ENCODE results near the gene KCNAB2.

KCNAB2 gene

DNA sequence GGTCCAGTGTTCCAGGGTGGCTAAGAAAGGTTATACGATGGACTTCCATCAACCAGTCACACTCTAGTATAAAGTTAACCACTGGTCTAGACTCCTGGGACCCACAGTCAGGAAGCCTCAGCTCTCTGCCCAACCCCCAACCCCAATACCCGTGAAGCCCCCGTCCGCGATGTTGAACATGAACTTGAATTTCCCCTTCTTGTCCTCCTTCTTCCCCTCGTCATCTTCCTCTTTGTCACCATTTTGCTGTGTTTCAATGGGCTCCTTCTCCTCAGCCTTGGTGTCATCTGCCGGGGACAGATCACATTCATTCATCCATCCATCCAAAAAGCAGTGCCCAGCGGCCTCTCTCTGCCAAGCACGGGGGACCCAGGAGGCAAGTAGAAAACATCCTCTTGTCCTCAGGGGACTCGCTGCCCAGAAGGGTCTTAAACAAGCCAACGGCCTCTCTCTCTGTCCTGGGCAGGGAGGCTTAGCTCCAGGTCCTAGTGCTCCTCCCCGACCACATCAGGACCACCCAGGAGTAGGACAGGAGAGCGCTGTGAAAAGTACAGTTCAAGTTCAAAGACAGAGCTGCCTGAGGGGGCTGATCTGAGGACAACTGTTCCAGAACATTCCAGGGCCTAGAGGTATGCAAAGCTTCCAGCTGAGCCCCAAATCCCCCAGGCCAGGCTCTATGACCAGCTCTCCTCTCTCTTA is 66.5 kb downstream of the KCNAB2 start:
- no peak overlapping the region for H3K4me3 ChIP-seq (ENCODE audit: low read depth, low read length)
- TF ChIP-seq, protein P1, sequence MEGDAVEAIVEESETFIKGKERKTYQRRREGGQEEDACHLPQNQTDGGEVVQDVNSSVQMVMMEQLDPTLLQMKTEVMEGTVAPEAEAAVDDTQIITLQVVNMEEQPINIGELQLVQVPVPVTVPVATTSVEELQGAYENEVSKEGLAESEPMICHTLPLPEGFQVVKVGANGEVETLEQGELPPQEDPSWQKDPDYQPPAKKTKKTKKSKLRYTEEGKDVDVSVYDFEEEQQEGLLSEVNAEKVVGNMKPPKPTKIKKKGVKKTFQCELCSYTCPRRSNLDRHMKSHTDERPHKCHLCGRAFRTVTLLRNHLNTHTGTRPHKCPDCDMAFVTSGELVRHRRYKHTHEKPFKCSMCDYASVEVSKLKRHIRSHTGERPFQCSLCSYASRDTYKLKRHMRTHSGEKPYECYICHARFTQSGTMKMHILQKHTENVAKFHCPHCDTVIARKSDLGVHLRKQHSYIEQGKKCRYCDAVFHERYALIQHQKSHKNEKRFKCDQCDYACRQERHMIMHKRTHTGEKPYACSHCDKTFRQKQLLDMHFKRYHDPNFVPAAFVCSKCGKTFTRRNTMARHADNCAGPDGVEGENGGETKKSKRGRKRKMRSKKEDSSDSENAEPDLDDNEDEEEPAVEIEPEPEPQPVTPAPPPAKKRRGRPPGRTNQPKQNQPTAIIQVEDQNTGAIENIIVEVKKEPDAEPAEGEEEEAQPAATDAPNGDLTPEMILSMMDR (IDR thresholded peaks at IDR 0.05; ENCODE audit: control insufficient read depth, extremely low read depth, insufficient read depth): no peak
- no peak for DNase-seq (ENCODE audit: low read depth)

DNA sequence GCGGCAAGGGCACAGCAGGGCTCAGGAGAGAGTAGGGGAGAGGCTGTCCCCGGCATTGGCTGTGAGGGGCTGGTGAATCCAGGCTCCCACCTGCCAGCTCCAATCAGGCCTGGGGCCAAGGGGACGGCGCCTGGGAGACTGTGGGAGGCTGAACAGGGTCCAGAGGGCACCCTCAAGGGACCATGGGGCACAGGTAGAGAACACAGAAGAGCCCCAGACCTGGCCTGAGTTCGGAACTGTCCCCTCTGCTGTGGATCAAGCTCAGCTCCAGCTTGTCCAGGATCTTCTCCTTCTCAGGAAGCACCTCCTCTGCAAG is 67.0 kb downstream of the KCNAB2 start:
- TF ChIP-seq, protein P1 (IDR thresholded peaks at IDR 0.05; ENCODE audit: control insufficient read depth, extremely low read depth, insufficient read depth): no peak
- DNase-seq (ENCODE audit: low read depth): no peak
- H3K4me3 ChIP-seq (ENCODE audit: low read depth, low read length): no peak overlapping the region

DNA sequence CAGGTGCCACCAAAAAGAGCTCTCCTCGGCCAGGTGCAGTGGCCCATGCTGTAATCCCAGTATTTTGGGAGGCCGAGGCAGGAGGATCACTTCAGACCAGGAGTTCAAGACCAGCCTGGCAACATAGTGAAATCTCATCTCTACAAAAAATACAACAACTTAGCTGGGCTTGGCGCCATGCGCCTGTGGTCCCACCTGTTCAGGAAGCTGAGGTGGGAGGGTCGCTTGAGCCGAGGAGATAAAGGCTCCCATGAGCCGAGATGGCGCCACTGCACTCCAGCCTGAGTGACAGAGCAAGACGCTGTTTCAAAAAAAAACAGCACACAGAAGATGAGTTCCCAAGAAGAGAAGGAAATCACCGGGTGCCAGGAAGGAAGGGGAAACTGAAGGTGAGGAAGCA is 67.4 kb downstream of the KCNAB2 start:
- no peak overlapping the region for H3K4me3 ChIP-seq (ENCODE audit: low read depth, low read length)
- TF ChIP-seq, protein P1 (IDR thresholded peaks at IDR 0.05; ENCODE audit: control insufficient read depth, extremely low read depth, insufficient read depth): no peak
- DNase-seq (ENCODE audit: low read depth): no peak

DNA sequence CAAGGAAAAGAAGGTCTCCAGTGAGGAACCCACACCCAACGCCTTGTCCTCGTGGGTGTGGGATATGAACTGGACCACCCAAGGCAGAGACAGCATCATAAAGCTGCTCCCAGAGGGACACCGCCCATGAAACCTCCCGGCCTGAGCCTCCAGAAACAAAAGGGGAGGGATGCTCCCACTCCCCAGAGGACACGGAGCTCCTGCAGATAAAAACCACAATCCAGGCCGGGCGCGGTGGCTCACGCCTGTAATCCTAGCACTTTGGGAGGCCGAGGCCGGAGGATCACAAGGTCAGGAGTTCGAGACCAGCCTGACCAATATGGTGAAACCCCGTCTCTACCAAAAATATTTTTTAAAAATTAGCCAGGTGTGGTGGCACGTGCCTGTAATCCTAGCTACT is 68.1 kb downstream of the KCNAB2 start:
- DNase-seq (ENCODE audit: low read depth): no peak
- no peak overlapping the region for H3K4me3 ChIP-seq (ENCODE audit: low read depth, low read length)
- TF ChIP-seq, protein P1 (IDR thresholded peaks at IDR 0.05; ENCODE audit: control insufficient read depth, extremely low read depth, insufficient read depth): no peak

DNA sequence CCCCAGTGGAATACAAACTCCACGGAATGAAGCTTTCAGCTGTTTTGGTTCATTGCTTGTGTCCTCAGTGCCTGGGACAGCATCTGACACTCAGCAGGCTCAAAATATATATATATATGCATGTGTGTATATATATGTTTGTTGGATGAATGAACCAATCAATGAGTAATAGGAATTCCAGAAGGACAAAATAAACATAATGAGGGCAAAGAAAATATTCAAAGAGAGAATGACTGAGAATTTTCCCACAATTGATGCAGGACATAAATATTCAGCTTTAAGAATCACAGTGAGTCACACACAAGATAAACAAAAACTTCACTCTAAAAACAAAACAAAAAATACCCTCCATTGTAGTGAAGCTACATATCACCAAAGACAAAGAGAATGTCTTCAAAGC is 70.4 kb downstream of the KCNAB2 start:
- TF ChIP-seq, protein P1 (IDR thresholded peaks at IDR 0.05; ENCODE audit: control insufficient read depth, extremely low read depth, insufficient read depth): no peak
- DNase-seq (ENCODE audit: low read depth): no peak
- no peak overlapping the region for H3K4me3 ChIP-seq (ENCODE audit: low read depth, low read length)

DNA sequence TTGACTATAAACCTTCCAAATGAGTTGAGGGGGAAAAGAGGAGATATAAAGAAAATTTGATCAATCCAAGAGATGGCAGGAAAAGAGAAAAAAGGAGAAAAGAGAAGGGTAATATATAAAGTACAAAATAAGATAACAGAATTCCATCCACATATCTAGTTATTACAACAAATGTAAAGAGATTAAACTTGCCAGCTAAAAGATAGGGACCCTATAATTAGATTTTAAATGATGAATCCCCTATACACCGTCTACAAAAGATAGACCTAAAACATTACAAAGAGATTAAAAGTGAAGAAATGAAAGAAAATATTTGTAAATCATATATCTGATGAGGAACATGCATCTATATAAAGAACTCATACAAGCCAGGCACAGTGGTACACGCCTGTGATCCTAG is 71.4 kb downstream of the KCNAB2 start:
- no peak for DNase-seq (ENCODE audit: low read depth)
- TF ChIP-seq, protein P1 (IDR thresholded peaks at IDR 0.05; ENCODE audit: control insufficient read depth, extremely low read depth, insufficient read depth): no peak
- no peak overlapping the region for H3K4me3 ChIP-seq (ENCODE audit: low read depth, low read length)

DNA sequence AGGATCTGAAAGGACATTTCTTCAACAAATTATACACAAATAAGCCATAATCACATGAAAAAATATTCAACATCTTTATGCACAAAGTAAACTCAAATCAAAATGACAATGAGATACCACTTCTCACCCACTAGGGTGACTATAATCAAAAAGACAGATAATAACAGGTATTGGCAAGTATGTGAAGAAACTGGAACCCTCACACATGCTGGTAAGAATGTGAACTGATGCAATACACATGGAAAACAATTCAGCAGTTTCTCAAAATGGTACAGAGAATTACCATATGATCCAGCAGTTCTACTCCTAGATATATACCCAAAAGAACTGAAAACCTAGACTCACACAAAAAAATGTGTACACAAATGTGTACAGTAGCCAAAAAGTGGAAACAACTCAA is 71.9 kb downstream of the KCNAB2 start:
- DNase-seq (ENCODE audit: low read depth): no peak
- H3K4me3 ChIP-seq (ENCODE audit: low read depth, low read length): no peak overlapping the region
- TF ChIP-seq, protein P1 (IDR thresholded peaks at IDR 0.05; ENCODE audit: control insufficient read depth, extremely low read depth, insufficient read depth): no peak
